GM18867 (cell line): Measurements from ENCODE around the gene HAPSTR1.
"Not testable (repeated sequence)": the region's sequence is repeated elsewhere in the genome, so short reads cannot be mapped to it uniquely, and the experiment has no call there.

Experiments
- ATAC-seq: cut with Tn5 transposase; IDR thresholded peaks from one replicate; pipeline ENCODE4 v1.9.1; 2021; ENCODE audit warnings: mild to moderate bottlenecking, moderate library complexity; ENCODE audit not compliant: unreplicated experiment

Gene HAPSTR1

DNA sequence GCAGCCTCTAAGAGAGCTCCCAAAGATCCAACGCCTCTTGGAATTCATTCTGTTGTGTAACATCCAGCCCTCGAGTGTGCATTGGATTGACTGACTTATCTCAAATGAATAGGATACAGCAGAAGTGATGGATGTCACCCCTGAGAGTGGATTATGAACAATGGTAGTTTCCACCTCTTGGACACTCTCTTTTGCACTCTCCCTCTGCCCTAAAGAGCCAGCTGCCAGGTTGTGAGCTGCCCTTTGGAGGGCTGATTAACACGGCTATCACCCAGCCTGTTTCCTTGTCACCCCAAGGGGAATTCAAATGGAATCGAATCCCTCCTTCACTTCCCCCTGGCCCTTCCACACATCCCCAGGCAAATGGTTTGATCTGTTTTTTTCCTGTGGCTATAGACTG is 21.2 kb upstream of the HAPSTR1 start:
- no peak for ATAC-seq

DNA sequence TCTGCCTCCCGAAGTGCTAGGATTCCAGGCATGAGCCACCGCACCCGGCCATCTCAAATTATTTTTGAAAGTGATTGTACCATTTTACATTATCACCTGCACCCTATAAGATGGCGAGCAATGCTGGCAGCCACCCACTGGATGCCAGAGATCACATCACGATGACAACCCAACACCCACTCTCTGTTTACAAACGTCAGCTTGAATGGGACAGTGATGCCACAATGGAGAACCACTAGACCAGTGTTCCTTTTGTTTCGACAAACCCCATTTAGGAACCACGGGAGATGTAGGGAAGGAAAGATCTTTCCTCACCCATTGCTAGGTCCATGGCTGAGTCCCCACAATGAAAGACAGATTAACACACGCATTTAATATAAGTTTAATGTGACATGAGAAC is 20.1 kb upstream of the HAPSTR1 start:
- no peak for ATAC-seq

DNA sequence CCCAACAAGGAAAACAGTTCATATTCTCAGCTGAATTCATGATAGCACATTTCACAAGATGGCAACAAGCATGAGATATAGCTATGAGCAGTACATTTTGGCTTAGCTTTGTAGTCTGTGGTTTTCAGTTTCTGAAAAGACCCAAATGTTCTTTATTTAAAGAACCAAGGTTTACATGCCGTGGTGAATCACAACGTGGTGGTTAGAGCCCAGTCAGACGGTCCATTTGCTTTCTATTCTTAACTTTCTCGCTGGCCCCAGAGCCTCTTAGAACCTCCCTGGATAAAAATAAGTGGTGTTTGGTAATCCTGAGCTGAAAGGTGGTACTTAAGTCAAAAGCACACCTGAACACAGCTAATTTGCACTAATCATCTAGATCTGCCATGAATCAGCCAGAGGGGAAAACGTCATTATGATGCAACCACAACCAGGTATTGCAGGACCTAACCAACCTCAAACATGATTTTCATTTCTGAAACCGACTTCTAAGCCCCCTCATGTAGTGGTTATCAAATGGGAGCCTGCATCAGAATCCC is 18.6 kb upstream of the HAPSTR1 start:
- peak; percentile 63 for ATAC-seq

DNA sequence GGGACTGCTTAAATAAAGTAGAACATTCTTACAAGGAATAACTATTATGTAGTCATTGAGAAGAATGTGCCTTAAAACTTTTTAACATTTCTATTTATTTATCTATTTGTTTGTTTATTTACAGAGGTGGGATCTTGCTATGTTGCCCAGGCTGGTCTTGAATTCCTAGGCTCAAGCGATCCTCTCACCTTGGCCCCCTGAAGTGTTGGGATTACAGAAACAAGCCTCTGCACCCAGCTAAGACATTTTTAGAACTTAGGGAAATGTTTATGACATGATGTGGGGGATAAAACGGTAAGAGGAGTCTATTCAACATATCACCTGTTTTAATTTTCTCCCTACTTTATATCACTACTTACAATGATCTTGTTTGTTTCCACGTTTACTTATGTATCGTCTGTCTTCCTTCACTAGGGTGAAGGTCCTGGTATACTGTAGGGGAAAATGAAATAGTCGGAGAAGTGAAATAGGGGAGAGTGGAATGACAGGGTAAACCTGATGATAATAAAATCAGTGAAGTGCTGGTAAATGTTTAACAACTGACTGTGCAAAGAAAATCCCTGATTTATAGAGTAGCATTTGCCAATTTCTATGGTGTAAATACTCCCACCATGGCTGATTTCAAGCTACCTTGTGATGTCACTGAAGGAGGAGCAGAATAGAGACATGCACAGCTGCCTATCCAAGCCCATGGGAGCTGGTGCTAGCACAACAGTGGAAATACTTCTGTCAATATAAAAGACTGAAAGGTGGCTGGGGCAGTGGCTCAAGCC is 16.0 kb upstream of the HAPSTR1 start:
- no peak for ATAC-seq

- ATAC-seq, result no peak
These were observed 14.2 kb upstream of the HAPSTR1 start for GRCh38 chr16:9077091-9077809.

DNA sequence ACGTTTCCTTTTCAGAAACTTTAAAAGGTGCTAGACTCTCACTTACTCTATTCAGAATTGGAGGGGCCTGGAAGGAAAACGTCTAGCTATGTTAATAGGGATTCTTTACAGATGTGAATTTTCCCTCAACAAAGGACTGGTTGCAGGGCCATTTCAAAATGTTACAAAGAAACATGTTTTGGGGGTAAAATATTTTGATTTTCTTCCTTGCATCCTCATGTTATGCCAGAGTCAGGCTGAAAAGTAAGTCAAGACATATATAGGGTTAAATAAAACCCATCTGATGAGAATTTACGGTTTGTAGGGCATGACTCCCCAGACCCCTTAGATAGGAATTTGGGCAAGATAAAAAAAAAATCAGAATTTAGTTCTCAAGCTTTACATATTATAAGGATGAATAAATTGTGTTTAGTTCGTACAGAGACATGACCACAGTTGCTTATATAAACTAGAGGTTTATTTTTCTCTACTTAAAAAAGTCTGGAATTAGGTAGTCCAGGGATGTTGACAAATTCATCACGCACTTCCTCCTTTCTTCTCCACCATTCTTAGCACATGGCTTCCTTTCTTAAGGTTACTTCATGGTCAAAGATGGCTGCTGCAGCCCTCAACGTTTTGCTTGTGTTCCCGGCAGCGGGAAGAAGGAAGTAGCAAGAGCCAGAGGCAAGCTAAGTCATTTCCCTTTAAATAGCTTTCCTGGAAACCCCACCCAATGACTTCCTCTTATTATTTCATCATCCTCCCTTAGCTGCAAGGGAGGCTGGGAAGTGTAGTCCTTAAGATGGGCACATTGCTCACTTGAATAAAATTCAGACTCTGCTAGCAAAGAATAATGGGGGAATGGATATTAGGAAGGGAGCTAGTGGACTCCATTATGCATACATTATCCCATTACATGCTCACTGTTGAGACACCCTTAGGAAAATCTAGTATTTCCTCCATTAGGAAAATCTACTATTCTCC is 12.7 kb upstream of the HAPSTR1 start:
- ATAC-seq, result not testable (repeated sequence)

GRCh38 chr16:9079430-9079812 is 12.0 kb upstream of the HAPSTR1 start:
- ATAC-seq, result no peak

GRCh38 chr16:9081158-9081557 is 10.3 kb upstream of the HAPSTR1 start:
- ATAC-seq, result no peak

GRCh38 chr16:9081843-9082242 is 9.6 kb upstream of the HAPSTR1 start:
- ATAC-seq, result no peak

GRCh38 chr16:9082422-9082821 is 9.0 kb upstream of the HAPSTR1 start:
- no peak for ATAC-seq

- not testable (repeated sequence) for ATAC-seq
These were observed 3.7 kb upstream of the HAPSTR1 start for GRCh38 chr16:9087733-9088132.

DNA sequence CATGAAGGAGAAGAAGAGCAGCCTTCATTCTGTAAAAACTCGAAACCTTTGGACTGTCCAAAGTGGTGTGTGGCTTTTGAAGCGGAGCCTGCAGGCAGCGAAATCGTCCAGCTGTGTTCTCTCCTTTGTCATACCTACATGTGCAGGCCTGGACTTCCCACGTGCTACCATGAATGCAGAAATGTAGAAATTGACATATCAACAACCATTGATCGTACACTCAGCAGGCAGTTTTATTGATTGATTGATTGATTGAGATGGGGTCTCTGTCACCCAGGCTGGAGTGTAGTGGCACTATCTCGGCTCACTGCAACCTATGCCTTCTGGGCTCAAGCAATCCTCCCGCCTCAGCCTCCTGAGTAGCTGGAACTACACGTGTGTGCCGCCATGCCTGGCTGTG is 2.6 kb upstream of the HAPSTR1 start:
- ATAC-seq, result no peak

DNA sequence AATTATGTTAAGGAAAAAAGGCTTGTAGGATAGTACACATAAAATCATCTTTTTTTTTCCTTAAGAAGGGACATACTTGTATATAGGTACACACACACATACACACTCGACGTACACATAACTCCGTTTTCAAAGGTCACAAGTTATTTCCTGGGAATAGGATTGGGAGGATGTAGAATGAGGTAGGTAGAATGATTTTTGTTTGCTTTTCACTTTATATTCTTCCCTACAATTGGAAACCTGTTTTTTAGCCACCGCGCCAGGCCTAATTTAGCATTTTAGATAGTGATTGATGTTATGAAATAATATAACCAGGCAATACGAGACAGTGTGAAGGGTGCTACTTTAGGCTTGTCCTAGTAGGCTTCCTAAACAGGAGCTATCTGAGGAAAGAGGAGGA is 1.8 kb upstream of the HAPSTR1 start:
- no peak for ATAC-seq

DNA sequence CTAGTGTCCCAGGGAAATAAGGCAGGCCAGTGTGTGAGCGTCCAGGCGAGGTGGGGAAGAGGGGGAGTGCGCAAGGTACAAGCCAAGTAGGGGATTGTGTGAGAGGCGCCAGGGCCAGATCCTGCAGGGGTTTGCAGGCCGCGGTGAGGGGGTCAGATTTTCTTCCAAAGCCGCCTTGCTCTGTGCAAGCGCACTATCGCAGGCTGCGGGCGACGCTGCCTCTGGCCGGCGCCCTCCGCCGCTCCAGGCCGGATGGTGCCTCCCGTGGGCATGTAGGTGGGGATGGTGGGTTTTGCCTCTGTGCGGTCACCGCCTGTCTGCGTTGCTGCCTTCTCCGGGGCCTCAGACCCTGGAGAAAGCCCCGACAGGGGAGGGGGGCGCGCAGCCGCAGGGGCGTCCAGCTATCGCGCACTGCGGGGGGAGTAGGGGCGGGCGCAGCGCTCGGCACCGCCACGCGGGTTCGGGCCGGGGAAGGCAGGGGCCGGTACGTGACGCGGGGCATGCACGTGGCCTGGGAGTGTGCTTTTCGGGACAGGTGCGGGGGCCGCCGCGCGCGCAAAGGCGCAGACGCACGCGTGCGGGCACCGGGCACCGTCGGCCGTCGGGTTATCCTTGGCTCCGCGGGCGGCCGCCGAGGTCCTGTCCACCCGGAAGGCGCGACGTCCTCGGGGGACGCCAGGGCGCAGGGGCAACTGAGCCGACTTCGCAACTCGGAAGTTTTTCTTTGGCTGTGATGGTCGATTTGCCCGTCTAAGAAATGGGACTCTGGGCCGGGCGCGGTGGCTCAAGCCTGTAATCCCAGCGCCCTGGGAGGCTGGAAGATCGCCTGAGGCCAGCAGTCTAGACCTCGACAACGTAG is 1.1 kb upstream of the HAPSTR1 start:
- no peak for ATAC-seq

- ATAC-seq, result peak; percentile 20
These were observed 430 bp downstream of the HAPSTR1 start for GRCh38 chr16:9091867-9092281.

DNA sequence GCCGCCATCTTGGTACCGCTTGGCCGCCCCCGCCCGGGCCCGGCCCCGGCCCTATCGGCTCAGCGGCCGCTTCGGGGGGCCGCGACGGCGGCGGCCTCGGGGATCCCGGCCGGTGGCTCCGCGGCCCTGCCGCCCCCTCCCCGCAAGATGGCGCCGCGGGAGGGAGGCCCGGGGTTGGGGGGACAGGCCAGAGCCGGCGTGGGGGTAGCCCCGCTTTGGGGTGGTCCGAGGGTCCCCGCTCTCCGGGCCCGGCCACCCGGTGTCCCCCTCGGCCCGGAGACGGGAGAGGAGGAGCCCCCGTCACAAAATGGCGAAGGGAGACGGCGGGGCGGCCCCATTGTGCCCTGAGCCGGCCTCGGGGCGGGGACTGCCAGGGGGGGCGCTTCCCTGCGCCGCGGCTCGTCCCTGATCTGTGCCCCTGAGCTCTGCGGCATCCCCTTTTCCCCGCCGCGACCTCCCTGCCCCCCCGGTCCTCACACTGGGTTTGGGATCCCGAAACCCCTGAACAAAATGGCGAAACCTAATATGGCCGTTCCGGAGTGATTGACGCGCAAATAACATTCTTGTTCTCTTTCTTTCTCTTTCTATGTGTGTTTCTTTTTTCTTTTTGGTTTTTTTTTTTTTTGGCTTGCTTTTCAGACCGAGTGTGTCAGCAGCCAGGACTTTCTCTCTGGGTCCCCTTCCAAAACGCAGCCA is 986 bp downstream of the HAPSTR1 start:
- peak; percentile 9 for ATAC-seq

DNA sequence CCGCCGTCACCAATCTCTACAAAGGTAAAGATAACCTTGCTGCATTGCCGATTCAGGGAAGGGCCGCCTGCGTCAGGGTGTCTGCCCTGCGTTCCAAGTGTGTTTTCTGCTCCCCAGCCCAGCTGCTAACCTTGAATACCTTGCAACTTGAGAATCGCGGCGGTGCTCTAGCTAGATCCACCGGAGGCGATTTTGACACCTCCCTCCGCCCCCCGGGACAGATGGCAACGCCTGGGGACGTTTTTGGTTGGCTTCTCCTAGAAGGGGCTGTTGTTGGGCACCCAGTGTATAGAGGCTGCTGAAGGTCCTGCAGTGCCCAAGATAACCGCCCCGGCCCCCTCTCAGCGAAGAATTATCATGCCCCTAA is 1.5 kb downstream of the HAPSTR1 start:
- no peak for ATAC-seq

- ATAC-seq, result no peak
These were observed 2.8 kb downstream of the HAPSTR1 start for GRCh38 chr16:9094011-9094846.

- no peak for ATAC-seq
These were observed 3.7 kb downstream of the HAPSTR1 start for GRCh38 chr16:9095171-9095570.
